NCI-H1417 (cell line): ENCODE measurements around the gene MEGF6.

Experiments
- DNase-seq, 3 experiments: peaks; one replicate each; lab custom pipeline; 2025; lab: John Stamatoyannopoulos, UW

The MEGF6 gene

GRCh38 chr1:3485016-3485415, 126.3 kb downstream of the MEGF6 start:
- DNase-seq = no peak

GRCh38 chr1:3483801-3484444, 127.4 kb downstream of the MEGF6 start:
- peak in 2 of 3 experiments; percentile 2 to 3 for DNase-seq

- DNase-seq = no peak
Measured at GRCh38 chr1:3483380-3483779, 127.9 kb downstream of the MEGF6 start.

- DNase-seq = no peak
Measured at GRCh38 chr1:3482378-3482849, 128.9 kb downstream of the MEGF6 start.

- DNase-seq = no peak
Measured at GRCh38 chr1:3481836-3482375, 129.4 kb downstream of the MEGF6 start.

GRCh38 chr1:3481046-3481445, 130.3 kb downstream of the MEGF6 start:
- DNase-seq = no peak

- DNase-seq = no peak
Measured at GRCh38 chr1:3480369-3480719, 131.0 kb downstream of the MEGF6 start.

- DNase-seq = no peak
Measured at GRCh38 chr1:3479511-3480368, 131.6 kb downstream of the MEGF6 start.

GRCh38 chr1:3478187-3478586, 133.1 kb downstream of the MEGF6 start:
- no peak for DNase-seq

- no peak for DNase-seq
Measured at GRCh38 chr1:3477241-3477995, 133.9 kb downstream of the MEGF6 start.

- no peak for DNase-seq
Measured at GRCh38 chr1:3476666-3477065, 134.6 kb downstream of the MEGF6 start.

- no peak for DNase-seq
Measured at GRCh38 chr1:3475839-3476573, 135.3 kb downstream of the MEGF6 start.

GRCh38 chr1:3474421-3474820, 136.9 kb downstream of the MEGF6 start:
- DNase-seq = no peak

- DNase-seq = no peak
Measured at GRCh38 chr1:3474016-3474415, 137.3 kb downstream of the MEGF6 start.

GRCh38 chr1:3473381-3473844, 137.9 kb downstream of the MEGF6 start:
- no peak for DNase-seq

- no peak for DNase-seq
Measured at GRCh38 chr1:3472906-3473305, 138.4 kb downstream of the MEGF6 start.

- no peak for DNase-seq
Measured at GRCh38 chr1:3472088-3472850, 139.0 kb downstream of the MEGF6 start.

GRCh38 chr1:3471356-3472087, 139.8 kb downstream of the MEGF6 start:
- DNase-seq = peak in 2 of 3 experiments; percentile 34 to 50

GRCh38 chr1:3470650-3471355, 140.5 kb downstream of the MEGF6 start:
- no peak for DNase-seq
